Endothelial cell of umbilical vein (primary cell): Measurements from ENCODE around the gene NPHS1. TPM values are rescaled to one million over a fixed set of nuclear protein-coding genes. Genes with fewer than 3 reads are reported as not detected.
A peak's percentile ranks its signal among the peaks of the same experiment; 100 is the strongest.

Experiments used
- BruUV-seq: library from RNA; stranded (reverse); fragments of 400-500 nt; replicated peaks from 2 replicates; lab custom pipeline; 2021; lab: Mats Ljungman, UMichigan
- CTCF ChIA-PET: fragments of 300-600, 350-600 bp; sonication (Branson Sonifier 250); formaldehyde crosslinking; loops from one replicate; lab custom pipeline; 2021; ENCODE audit warnings: antibody characterized with exemption, inconsistent platforms; lab: Charles Lee
- POLR2A ChIA-PET: fragments of 300-600, 350-600 bp; sonication (Branson Sonifier 250); formaldehyde crosslinking; loops from one replicate; lab custom pipeline; 2021; ENCODE audit warnings: antibody characterized with exemption, inconsistent platforms; lab: Charles Lee
- DNase-seq: peaks from one replicate; pipeline ENCODE4 v3.0.0-alpha.2; 2011; ENCODE audit warnings: low read depth, low spot score
- FAIRE-seq: peaks from 2 replicates; lab custom pipeline; 2011; peaks lifted over from hg19 to GRCh38; lab: Jason Lieb, UNC
- H2AFZ ChIP-seq: 2 replicates; pipeline ENCODE4 v1.6.0; 2012; ENCODE audit warnings: low read depth, low read length, control low read depth, inconsistent platforms
- H3K27ac ChIP-seq: 2 replicates; pipeline ENCODE4 v1.5.1; 2011; ENCODE audit warnings: low read depth, mild to moderate bottlenecking, control low read depth, low read length, moderate library complexity; ENCODE audit not compliant: insufficient read depth
- H3K27me3 ChIP-seq, 2 experiments: 2 replicates each; pipeline versions ENCODE4 v1.6.0 to v1.6.1; 2011; ENCODE audit warnings: low read length in 2 of 2, mixed read lengths in 1 of 2; ENCODE audit not compliant: control insufficient read depth in 2 of 2, insufficient read depth in 2 of 2
- H3K36me3 ChIP-seq, 2 experiments: 2 replicates in 1 of 2; 3 replicates in 1 of 2; pipeline ENCODE4 v1.5.1; 2011; ENCODE audit warnings: low read length in 2 of 2, mild to moderate bottlenecking in 1 of 2, moderate library complexity in 1 of 2; ENCODE audit not compliant: control insufficient read depth in 2 of 2, insufficient read depth in 2 of 2; ENCODE audit errors: extremely low read depth in 1 of 2
- H3K4me1 ChIP-seq: 3 replicates; pipeline ENCODE4 v1.5.1; 2011; ENCODE audit warnings: mild to moderate bottlenecking, low read length; ENCODE audit not compliant: control insufficient read depth, insufficient read depth; ENCODE audit errors: extremely low read depth
- H3K4me2 ChIP-seq: 2 replicates; pipeline ENCODE4 v1.6.1; 2011; ENCODE audit warnings: low read length, control low read depth, mixed read lengths; ENCODE audit not compliant: insufficient read depth
- H3K4me3 ChIP-seq, 3 experiments: fragments of 200-600 bp in 1 of 3; sonication (generic), shearing (Covaris generic) in 1 of 3; replicated peaks in 1 of 3; 2 replicates each; pipeline ENCODE4 v1.5.1; 2011 to 2016; ENCODE audit warnings: control low read depth in 3 of 3, low read length in 3 of 3, mild to moderate bottlenecking in 2 of 3, inconsistent platforms in 1 of 3, low read depth in 1 of 3, moderate library complexity in 1 of 3; ENCODE audit not compliant: insufficient read depth in 1 of 3
- H3K79me2 ChIP-seq: 2 replicates; pipeline ENCODE4 v1.6.0; 2012; ENCODE audit warnings: low read length, inconsistent platforms; ENCODE audit not compliant: control insufficient read depth, insufficient read depth
- H3K9ac ChIP-seq: replicated peaks from 2 replicates; pipeline ENCODE3; 2011; ENCODE audit warnings: low read length, control low read depth; ENCODE audit not compliant: insufficient read depth; ENCODE audit errors: extremely low read depth
- H3K9me1 ChIP-seq: replicated peaks from 3 replicates; pipeline ENCODE4 v1.6.0; 2011; ENCODE audit warnings: mild to moderate bottlenecking, low read length; ENCODE audit not compliant: control insufficient read depth, insufficient read depth; ENCODE audit errors: extremely low read depth
- H3K9me3 ChIP-seq: replicated peaks from 2 replicates; pipeline ENCODE4 v1.5.1; 2012; ENCODE audit warnings: low read length, inconsistent platforms; ENCODE audit not compliant: control insufficient read depth, insufficient read depth
- H4K20me1 ChIP-seq: replicated peaks from 2 replicates; pipeline ENCODE3; 2011; ENCODE audit warnings: mild to moderate bottlenecking, low read length; ENCODE audit not compliant: control insufficient read depth, insufficient read depth; ENCODE audit errors: extremely low read depth
- CTCF ChIP-seq, 2 donors: IDR thresholded peaks; 1 replicate in 1 of 2; 2 replicates in 1 of 2; pipeline ENCODE4 v1.5.1; 2011; ENCODE audit warnings: low read length in 2 of 2, mild to moderate bottlenecking in 2 of 2, moderate library complexity in 2 of 2, control low read depth in 1 of 2, inconsistent platforms in 1 of 2, low read depth in 1 of 2; ENCODE audit not compliant: insufficient read depth in 1 of 2; ENCODE audit errors: extremely low read depth in 1 of 2
- EZH2 ChIP-seq: IDR thresholded peaks from 2 replicates; pipeline ENCODE4 v1.6.1; 2012; ENCODE audit warnings: borderline replicate concordance, low read depth, mild to moderate bottlenecking, moderate library complexity, low read length, inconsistent platforms; ENCODE audit not compliant: severe bottlenecking
- FOS ChIP-seq: IDR thresholded peaks from 2 replicates; pipeline ENCODE4 v1.6.1; 2011; ENCODE audit warnings: mild to moderate bottlenecking, low read length, moderate library complexity, borderline replicate concordance; ENCODE audit not compliant: insufficient read depth
- GATA2 ChIP-seq: IDR thresholded peaks from 2 replicates; pipeline ENCODE4 v1.7.0; 2011; ENCODE audit warnings: low read depth, mild to moderate bottlenecking, moderate library complexity, mixed read lengths, low read length; ENCODE audit not compliant: insufficient read length, insufficient read depth
- JUN ChIP-seq: IDR thresholded peaks from 2 replicates; pipeline ENCODE4 v1.6.1; 2011; ENCODE audit warnings: borderline replicate concordance, low read depth; ENCODE audit not compliant: insufficient read length, insufficient read depth
- MYC ChIP-seq: IDR thresholded peaks from one replicate; pipeline ENCODE4 v1.6.1; 2011; ENCODE audit warnings: mild to moderate bottlenecking, low read depth, low read length
- POLR2A ChIP-seq: IDR thresholded peaks from 2 replicates; pipeline ENCODE4 v1.6.1; 2012; ENCODE audit warnings: low read depth, mild to moderate bottlenecking, control low read depth, low read length
- POLR2AphosphoS5 ChIP-seq: IDR thresholded peaks from 2 replicates; pipeline ENCODE4 v1.6.1; 2012; ENCODE audit warnings: low read depth, mild to moderate bottlenecking, control low read depth, low read length, moderate library complexity; ENCODE audit not compliant: insufficient read depth
- dilution Hi-C: fragments of 300-500 bp; cut with MboI; formaldehyde crosslinking; loops from one replicate; pipeline ENCODE4 v1.15.0; 2019; ENCODE audit warnings: low sequenced_read_pairs; ENCODE audit not compliant: extremely low pct_ligation_motif_present
- intact Hi-C: fragments of 100-400 bp; cut with micrococcal nuclease; formaldehyde crosslinking; loops from one replicate; pipeline ENCODE4 v1.10.0; 2022
- polyA plus RNA-seq, 4 experiments: library from polyadenylated mRNA; depleted of rRNA in 3 of 4; stranded (reverse) in 3 of 4; unstranded in 1 of 4; fragments of >200 nt; gene quantifications; 2 replicates each; pipeline versions ENCODE4 v1.2.1 to v1.2.3, GENCODE V29; 2011 to 2012; ENCODE audit warnings: missing spikeins in 1 of 4
- total RNA-seq: library from RNA; stranded (reverse); gene quantifications from 2 replicates; pipeline ENCODE4 v1.2.3, GENCODE V29; 2021
- TF ChIP-seq, protein P1 (sequence below): IDR thresholded peaks from 2 replicates; pipeline ENCODE4 v1.6.1; 2011; ENCODE audit not compliant: insufficient read depth, insufficient read length

Gene NPHS1
- total and polyA plus RNA-seq, 2 donors (not counting 3 experiments of a cell fraction or from before 2014, with no cell fraction given): not detected

DNA sequence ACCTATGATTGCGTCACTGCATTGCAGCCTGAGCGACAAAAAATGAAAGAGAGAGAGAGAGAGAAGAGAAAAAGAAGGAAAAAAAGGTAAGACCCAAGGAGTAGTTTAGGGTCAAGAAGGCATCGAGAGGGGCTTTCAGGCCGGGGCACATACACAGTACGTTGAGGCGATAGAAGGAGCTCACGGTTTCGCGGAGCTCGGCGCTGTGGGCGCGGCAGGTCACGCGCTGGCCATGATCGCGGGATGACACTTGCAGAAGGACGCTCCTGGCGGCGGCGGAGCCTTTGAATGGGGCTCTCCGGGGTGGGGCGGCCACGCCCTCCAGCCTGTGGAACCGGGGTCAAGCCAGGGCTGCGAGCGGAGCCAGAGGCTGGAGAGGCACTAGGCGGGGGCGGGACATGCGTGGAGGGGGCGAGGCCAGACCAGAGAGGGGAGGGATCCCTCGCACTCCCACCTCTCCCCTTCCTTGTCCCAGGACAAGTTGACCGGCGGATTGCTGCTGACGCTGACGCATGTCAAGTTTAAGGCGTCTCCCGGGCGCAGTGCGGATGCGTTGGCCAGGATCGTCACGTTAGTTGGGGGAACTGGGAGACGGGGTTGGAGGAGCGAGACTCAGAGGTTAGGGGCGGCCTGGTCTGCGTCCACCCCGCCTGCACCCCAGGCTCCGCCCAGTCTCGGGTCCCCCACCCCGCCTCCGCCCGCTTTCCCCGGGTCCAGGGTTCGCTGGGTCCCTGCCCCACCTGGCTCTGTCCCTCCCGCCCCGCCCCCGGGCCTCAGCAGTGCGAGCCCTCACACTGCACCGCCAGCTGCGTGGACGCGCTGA, 6.9 kb downstream of the NPHS1 start:
- Histone ChIP-seq H3K36me3 (no peaks in the 10 kb centered on the region), H3K4me1 (no peaks in the 10 kb centered on the region), H3K9me3 (no peaks in the 10 kb centered on the region), H2AFZ (no peak overlapping the region), H3K9me1 (no peaks in the 10 kb centered on the region), H3K27me3 (peaks cover 20 to 30% of the 10 kb centered on the region in 2 experiments), H4K20me1 (no peaks in the 10 kb centered on the region), H3K79me2 (no peaks in the 10 kb centered on the region), H3K4me3 (no peak overlapping the region), H3K27ac (no peak overlapping the region), H3K9ac (no peak overlapping the region), H3K4me2 (no peak overlapping the region)
- ChIA-PET CTCF (interaction anchor here (1.2 kb wide), 1 partner anchor 26 kb away, joined by 3 read pairs; no protein-coding TSS in a partner anchor), POLR2A (no interaction called here)
- FAIRE-seq (no peak), DNase-seq (no peak)
- intact Hi-C loops (no loop called here), dilution Hi-C loops (no loop called here)
- peak; percentile 56 for TF ChIP-seq EZH2
- TF ChIP-seq POLR2A: no peak
- no TSS peak for BruUV-seq

DNA sequence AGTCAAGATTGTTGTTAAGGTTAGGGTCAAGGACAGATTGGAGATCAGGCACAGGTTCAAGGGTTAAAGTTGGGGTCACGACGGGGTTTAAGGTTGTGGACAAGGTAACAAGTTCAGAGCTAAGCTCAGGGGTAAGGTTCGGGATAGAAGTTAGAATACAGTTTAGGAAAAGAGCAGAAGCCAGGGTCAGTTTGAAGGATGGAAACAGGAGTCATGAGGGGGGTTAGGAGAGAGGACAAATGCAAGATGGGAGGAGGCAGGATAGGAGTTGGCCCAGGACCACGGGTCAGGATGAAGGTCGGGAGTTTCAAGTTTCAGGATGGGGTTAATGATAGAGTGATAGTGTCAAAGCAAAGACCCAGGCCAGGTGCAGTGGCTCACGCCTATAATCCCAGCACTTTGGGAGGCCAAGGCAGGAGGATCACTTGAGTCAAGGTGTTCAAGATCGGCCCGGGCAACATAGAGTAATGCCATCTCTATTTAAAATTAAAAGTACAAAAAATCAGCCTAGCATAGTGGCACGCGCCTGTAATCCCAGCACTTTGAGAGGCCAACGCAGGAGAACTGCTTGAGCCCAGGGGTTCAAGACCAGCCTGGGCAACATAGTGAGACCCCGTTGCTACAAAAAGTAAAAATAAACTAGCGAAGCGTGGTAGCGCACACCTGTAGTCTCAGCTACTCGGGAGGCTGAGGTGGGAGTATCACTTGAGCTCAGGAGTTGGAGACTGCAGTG, 7.7 kb downstream of the NPHS1 start:
- no peak overlapping the region for H3K27ac ChIP-seq
- H3K9me3 ChIP-seq: no peaks in the 10 kb centered on the region
- no peaks in the 10 kb centered on the region for H4K20me1 ChIP-seq
- no peaks in the 10 kb centered on the region for H3K4me1 ChIP-seq
- dilution Hi-C loops (no loop called here), intact Hi-C loops (no loop called here)
- H2AFZ ChIP-seq: no peak overlapping the region
- DNase-seq (no peak), FAIRE-seq (no peak)
- BruUV-seq: no TSS peak
- no peak for TF ChIP-seq FOS
- no peak for TF ChIP-seq EZH2
- TF ChIP-seq, protein P1, sequence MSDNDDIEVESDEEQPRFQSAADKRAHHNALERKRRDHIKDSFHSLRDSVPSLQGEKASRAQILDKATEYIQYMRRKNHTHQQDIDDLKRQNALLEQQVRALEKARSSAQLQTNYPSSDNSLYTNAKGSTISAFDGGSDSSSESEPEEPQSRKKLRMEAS: no peak
- no peak for TF ChIP-seq GATA2
- TF ChIP-seq POLR2A: no peak
- TF ChIP-seq CTCF (IDR thresholded peaks at IDR 0.05; ENCODE audit: extremely low read depth in 1 of 2, insufficient read depth in 1 of 2, low read depth in 1 of 2, low read length in 2 of 2): no peak
- TF ChIP-seq MYC: no peak
- no peak for TF ChIP-seq JUN
- TF ChIP-seq POLR2AphosphoS5: no peak
- POLR2A ChIA-PET: no interaction called here
- no peaks in the 10 kb centered on the region for H3K79me2 ChIP-seq
- H3K36me3 ChIP-seq: no peaks in the 10 kb centered on the region
- H3K9me1 ChIP-seq: no peaks in the 10 kb centered on the region
- no peak overlapping the region for H3K9ac ChIP-seq
- H3K27me3 ChIP-seq: peaks cover 20 to 30% of the 10 kb centered on the region in 2 experiments
- CTCF ChIA-PET: interaction anchor here (1.2 kb wide), 1 partner anchor 25 kb away, joined by 3 read pairs; no protein-coding TSS in a partner anchor
- H3K4me3 ChIP-seq: no peak overlapping the region
- no peak overlapping the region for H3K4me2 ChIP-seq
